IMR-90 (cell line): ENCODE results near the gene IFNG. TPM values are rescaled to one million over a fixed set of nuclear protein-coding genes. Genes with fewer than 3 reads are reported as not detected.

Experiments
- ATAC-seq: fragments of 200-7000 bp; cut with Tn5 transposase; 2 replicates; pipeline ENCODE4 v1.9.1; 2020; ENCODE audit warnings: low read depth, mild to moderate bottlenecking, moderate library complexity
- BruUV-seq: library from RNA; stranded (reverse); fragments of 400-500 nt; replicated peaks from 2 replicates; lab custom pipeline; 2021; lab: Mats Ljungman, UMichigan
- CTCF ChIA-PET: fragments of 300-600 bp; formaldehyde crosslinking; extraction: SDS; loops from one replicate; lab custom pipeline; 2021; ENCODE audit warnings: antibody characterized with exemption; lab: Yijun Ruan, JAX
- POLR2A ChIA-PET: fragments of 300-600 bp; sonication (Branson Sonifier 250); formaldehyde crosslinking; loops from one replicate; lab custom pipeline; 2022; ENCODE audit warnings: antibody characterized with exemption; ENCODE audit not compliant: unreplicated experiment; lab: Charles Lee
- DNase-seq: peaks from one replicate; pipeline ENCODE4 v3.0.0; 2013
- H2AFZ ChIP-seq: replicated peaks from 2 replicates; pipeline ENCODE3; 2013; ENCODE audit warnings: low read length, mild to moderate bottlenecking; ENCODE audit not compliant: poor library complexity
- H2AK5ac ChIP-seq: 2 replicates; pipeline ENCODE4 v1.6.1; 2013; ENCODE audit warnings: low read depth, low read length, inconsistent platforms
- H2AK9ac ChIP-seq: replicated peaks from 2 replicates; pipeline ENCODE3; 2013; ENCODE audit warnings: mild to moderate bottlenecking, low read depth, low read length, moderate library complexity; ENCODE audit not compliant: poor library complexity
- H2BK120ac ChIP-seq: 2 replicates; pipeline ENCODE4 v1.6.1; 2013; ENCODE audit warnings: low read depth, low read length, inconsistent platforms
- H2BK15ac ChIP-seq: 3 replicates; pipeline ENCODE4 v1.6.1; 2013; ENCODE audit warnings: low read depth, low read length, inconsistent platforms
- H2BK20ac ChIP-seq: 2 replicates; pipeline ENCODE4 v1.6.1; 2013; ENCODE audit warnings: low read depth, mild to moderate bottlenecking, inconsistent platforms, low read length, moderate library complexity
- H2BK5ac ChIP-seq: 2 replicates; pipeline ENCODE4 v1.6.1; 2013; ENCODE audit warnings: mild to moderate bottlenecking, low read depth, low read length, inconsistent platforms; ENCODE audit not compliant: poor library complexity, severe bottlenecking
- H3K14ac ChIP-seq: replicated peaks from 2 replicates; pipeline ENCODE4 v1.6.1; 2013; ENCODE audit warnings: low read depth, low read length, inconsistent platforms
- H3K18ac ChIP-seq: 2 replicates; pipeline ENCODE4 v1.6.1; 2013; ENCODE audit warnings: low read depth, low read length, control low read depth
- H3K23ac ChIP-seq: 2 replicates; pipeline ENCODE4 v1.6.1; 2013; ENCODE audit warnings: low read depth, low read length, inconsistent platforms
- H3K27ac ChIP-seq: 2 replicates; pipeline ENCODE4 v1.5.1; 2013; ENCODE audit warnings: mild to moderate bottlenecking, control low read depth, low read length; ENCODE audit not compliant: insufficient read depth
- H3K27me3 ChIP-seq: 2 replicates; pipeline ENCODE4 v1.6.1; 2013; ENCODE audit warnings: low read length; ENCODE audit not compliant: control insufficient read depth, insufficient read depth
- H3K36me3 ChIP-seq: 2 replicates; pipeline ENCODE4 v1.6.1; 2013; ENCODE audit warnings: low read length, mixed read lengths; ENCODE audit not compliant: control insufficient read depth, insufficient read depth
- H3K4ac ChIP-seq: 2 replicates; pipeline ENCODE4 v1.6.1; 2013; ENCODE audit warnings: low read depth, low read length, inconsistent platforms
- H3K4me1 ChIP-seq: 2 replicates; pipeline ENCODE4 v1.6.1; 2013; ENCODE audit warnings: low read length, mixed read lengths; ENCODE audit not compliant: control insufficient read depth, insufficient read depth
- H3K4me2 ChIP-seq: 2 replicates; pipeline ENCODE4 v1.6.1; 2013; ENCODE audit warnings: low read depth, mild to moderate bottlenecking, control low read depth, low read length, moderate library complexity
- H3K4me3 ChIP-seq: 2 replicates; pipeline ENCODE4 v1.5.1; 2013; ENCODE audit warnings: low read depth, mild to moderate bottlenecking, control low read depth, low read length, moderate library complexity; ENCODE audit not compliant: insufficient read depth
- H3K56ac ChIP-seq: 2 replicates; pipeline ENCODE4 v1.6.1; 2013; ENCODE audit warnings: low read length, inconsistent platforms; ENCODE audit not compliant: insufficient read depth; ENCODE audit errors: extremely low read depth
- H3K79me1 ChIP-seq, 2 experiments: 2 replicates each; pipeline ENCODE4 v1.6.1; 2013; ENCODE audit warnings: low read length in 2 of 2, inconsistent platforms in 1 of 2, low read depth in 1 of 2
- H3K9ac ChIP-seq: 2 replicates; pipeline ENCODE4 v1.6.1; 2013; ENCODE audit warnings: low read depth, low read length, control low read depth
- H3K9me1 ChIP-seq: 2 replicates; pipeline ENCODE4 v1.6.1; 2013; ENCODE audit warnings: low read length, inconsistent platforms; ENCODE audit not compliant: insufficient read depth
- H3K9me3 ChIP-seq: 2 replicates; pipeline ENCODE4 v1.6.1; 2013; ENCODE audit warnings: low read length; ENCODE audit not compliant: control insufficient read depth, insufficient read depth
- H4K20me1 ChIP-seq: 2 replicates; pipeline ENCODE4 v1.6.1; 2013; ENCODE audit warnings: low read length, inconsistent platforms; ENCODE audit not compliant: insufficient read depth
- H4K5ac ChIP-seq: 2 replicates; pipeline ENCODE4 v1.6.1; 2013; ENCODE audit warnings: mild to moderate bottlenecking, low read depth, low read length, control low read depth
- H4K8ac ChIP-seq, 2 experiments: 2 replicates each; pipeline ENCODE4 v1.6.1; 2013; ENCODE audit warnings: low read depth in 2 of 2, low read length in 2 of 2, control low read depth in 1 of 2, inconsistent platforms in 1 of 2
- H4K91ac ChIP-seq: 2 replicates; pipeline ENCODE4 v1.6.1; 2013; ENCODE audit warnings: low read depth, low read length, inconsistent platforms; ENCODE audit not compliant: insufficient read depth
- BHLHE40 ChIP-seq: fragments of 150-350 bp; IDR thresholded peaks from 2 replicates; pipeline ENCODE4 v1.6.1; 2016; ENCODE audit warnings: mild to moderate bottlenecking, low read depth, low read length
- CEBPB ChIP-seq: IDR thresholded peaks from 2 replicates; pipeline ENCODE4 v1.6.1; 2012; ENCODE audit warnings: low read depth, low read length, improper control_type of control experiment
- CHD1 ChIP-seq: IDR thresholded peaks from 2 replicates; pipeline ENCODE4 v1.6.1; 2012; ENCODE audit warnings: low read depth, low read length, improper control_type of control experiment
- ELK1 ChIP-seq: fragments of 150-350 bp; IDR thresholded peaks from 2 replicates; pipeline ENCODE4 v1.6.1; 2016; ENCODE audit warnings: low read depth, mild to moderate bottlenecking, low read length, moderate library complexity, borderline replicate concordance
- FOS ChIP-seq: fragments of 150-350 bp; IDR thresholded peaks from 2 replicates; pipeline ENCODE4 v1.6.1; 2016; ENCODE audit warnings: low read depth, low read length
- MAFK ChIP-seq: IDR thresholded peaks from 2 replicates; pipeline ENCODE4 v1.6.1; 2012; ENCODE audit warnings: low read depth, low read length, improper control_type of control experiment
- MAZ ChIP-seq: IDR thresholded peaks from 2 replicates; pipeline ENCODE4 v1.6.1; 2012; ENCODE audit warnings: low read depth, mild to moderate bottlenecking, low read length, improper control_type of control experiment, moderate library complexity, borderline replicate concordance
- MXI1 ChIP-seq: IDR thresholded peaks from 2 replicates; pipeline ENCODE4 v1.6.1; 2012; ENCODE audit warnings: low read depth, mild to moderate bottlenecking, low read length, moderate library complexity, borderline replicate concordance
- NFE2L2 ChIP-seq: fragments of 150-350 bp; IDR thresholded peaks from 2 replicates; pipeline ENCODE4 v1.6.1; 2016; ENCODE audit warnings: low read depth, mild to moderate bottlenecking, low read length
- POLR2A ChIP-seq: IDR thresholded peaks from 2 replicates; pipeline ENCODE4 v1.6.1; 2012; ENCODE audit warnings: mild to moderate bottlenecking, low read depth, low read length
- RAD21 ChIP-seq: IDR thresholded peaks from 2 replicates; pipeline ENCODE4 v1.6.1; 2012; ENCODE audit warnings: low read length, improper control_type of control experiment
- RCOR1 ChIP-seq: IDR thresholded peaks from 2 replicates; pipeline ENCODE4 v1.6.1; 2012; ENCODE audit warnings: mild to moderate bottlenecking, low read length, improper control_type of control experiment; ENCODE audit not compliant: insufficient replicate concordance
- SMC3 ChIP-seq: fragments of 150-350 bp; IDR thresholded peaks from 2 replicates; pipeline ENCODE4 v1.6.1; 2016; ENCODE audit warnings: low read depth, mild to moderate bottlenecking, antibody characterized with exemption, low read length, moderate library complexity
- USF2 ChIP-seq: fragments of 150-350 bp; IDR thresholded peaks from 2 replicates; pipeline ENCODE4 v1.6.1; 2017; ENCODE audit warnings: mild to moderate bottlenecking, antibody characterized with exemption, low read length, low read depth
- WGBS, 2 experiments: methylation state at CpG; one replicate each; pipeline versions ENCODE4 v1.1.5 to v1.1.7; 2013; ENCODE audit warnings: missing lambda C conversion rate in 2 of 2; ENCODE audit not compliant: insufficient read length in 1 of 2; ENCODE audit errors: extremely low coverage in 2 of 2; 5-methylcytosine and 5-hydroxymethylcytosine counted together
- dilution Hi-C: fragments of 300-500 bp; cut with HindIII; formaldehyde crosslinking; loops from one replicate; pipeline ENCODE4 v1.14.3; 2018; ENCODE audit warnings: low sequenced_read_pairs; ENCODE audit not compliant: unreplicated experiment
- in situ Hi-C: fragments of 300-500 bp; cut with MboI; formaldehyde crosslinking; loops from 3 replicates; pipeline ENCODE4 v1.14.3; 2019; ENCODE audit warnings: low sequenced_read_pairs, inconsistent platforms, mixed read lengths
- intact Hi-C: fragments of 100-400 bp; cut with micrococcal nuclease; formaldehyde crosslinking; loops from 2 replicates; pipeline ENCODE4 v1.10.0; 2022
- polyA plus RNA-seq, 3 experiments: library from polyadenylated mRNA; depleted of rRNA; stranded (reverse); fragments of >200 nt; gene quantifications; 2 replicates each; pipeline ENCODE4 v1.2.3, GENCODE V29; 2012; ENCODE audit warnings: low replicate concordance in 1 of 3
- total RNA-seq: library from RNA; depleted of rRNA; stranded (reverse); fragments of >200 nt; gene quantifications from 2 replicates; pipeline ENCODE4 v1.2.3, GENCODE V29; 2012

Gene IFNG
- total and polyA plus RNA-seq, 2 of the 4 experiments (the other 2 are of a cell fraction), result not detected

- Histone ChIP-seq H4K20me1 (no peaks in the 10 kb centered on the region), H4K8ac (no peak overlapping the region), H3K18ac (no peak overlapping the region), H3K4me3 (no peak overlapping the region), H4K91ac (no peak overlapping the region), H2BK15ac (no peak overlapping the region), H3K14ac (no peak overlapping the region), H2BK120ac (no peak overlapping the region), H3K23ac (no peak overlapping the region), H3K9me3 (no peaks in the 10 kb centered on the region), H2AK5ac (no peak overlapping the region), H4K5ac (no peak overlapping the region), H3K27ac (no peak overlapping the region), H3K4me2 (no peak overlapping the region), H3K9ac (no peak overlapping the region), H3K79me1 (no peaks in the 10 kb centered on the region), H2AK9ac (no peak overlapping the region), H3K27me3 (peaks cover 4% of the 10 kb centered on the region), H3K4ac (no peak overlapping the region), H2AFZ (no peak overlapping the region), H3K4me1 (no peaks in the 10 kb centered on the region), H3K36me3 (no peaks in the 10 kb centered on the region), H3K56ac (no peak overlapping the region), H2BK20ac (no peak overlapping the region), H2BK5ac (no peak overlapping the region), H3K9me1 (no peaks in the 10 kb centered on the region)
- in situ Hi-C loops, result no loop called here
- WGBS, 2 experiments, result 0% methylated on average over 1 of the region's 1 CpG; no CpG with 5 or more reads in 1 of the 2 experiments
- intact Hi-C loops, result no loop called here
- ATAC-seq (no peak), DNase-seq (no peak)
- POLR2A ChIA-PET, result interaction anchor here (0.6 kb wide), 1 partner anchor 169 kb away, joined by 4 read pairs; no protein-coding TSS in a partner anchor
- TF ChIP-seq FOS (no peak), MXI1 (no peak), RAD21 (no peak), MAFK (no peak), CEBPB (no peak), NFE2L2 (no peak), ELK1 (no peak), USF2 (no peak), CHD1 (no peak), BHLHE40 (no peak), MAZ (no peak), SMC3 (no peak), POLR2A (no peak), RCOR1 (no peak)
- dilution Hi-C loops, result loop anchor here (25.0 kb wide), 1 partner anchor 106 kb away; no protein-coding TSS in a partner anchor
- CTCF ChIA-PET, result no interaction called here
- BruUV-seq, result no TSS peak
These were observed 46.9 kb upstream of the IFNG start for GRCh38 chr12:68206446-68206845.
